ENCODE results near the gene ARHGEF16. TPM values are rescaled to one million over a fixed set of nuclear protein-coding genes. Genes with fewer than 3 reads are reported as not detected.

ARHGEF16 gene
- total RNA-seq, 1 experiment from 2014 or later = 0.05 TPM

DNA sequence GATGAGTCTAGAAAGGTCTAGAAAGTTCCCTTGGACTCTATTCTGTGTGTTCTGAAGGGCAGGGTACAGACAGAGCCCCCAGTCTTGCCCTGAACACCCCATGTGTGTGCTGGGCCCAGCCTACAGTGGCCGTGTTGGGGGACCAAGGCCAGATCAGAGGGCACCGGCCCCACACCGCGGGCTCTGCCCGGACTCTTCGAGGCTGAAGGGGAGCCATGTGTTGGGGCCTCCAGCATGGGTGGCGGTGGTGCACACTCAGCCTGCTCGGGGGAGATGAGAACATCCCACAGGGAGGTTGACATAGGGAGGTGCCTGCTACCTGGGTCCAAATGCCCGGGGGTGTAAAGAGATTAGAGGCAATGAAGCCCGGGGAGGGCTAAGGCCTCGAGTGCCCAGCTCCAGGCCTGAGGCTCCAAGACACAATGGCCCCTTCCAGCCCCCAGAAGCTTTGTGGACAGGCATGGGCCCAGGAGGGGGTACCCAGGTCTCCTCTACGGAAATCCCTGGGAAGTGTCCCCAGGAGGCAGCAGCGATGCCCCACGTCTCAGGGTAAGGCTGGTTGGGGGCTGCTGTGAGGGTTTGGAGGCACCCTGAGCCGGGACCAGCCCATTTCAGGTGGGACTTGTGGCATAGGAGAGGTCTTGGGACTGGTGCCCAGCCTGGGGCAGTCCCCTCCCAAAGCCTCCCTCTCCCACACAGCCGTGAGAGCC lies 12.1 kb downstream of the ARHGEF16 start:
- DNase-seq (ENCODE audit: low read depth) = no peak

DNA sequence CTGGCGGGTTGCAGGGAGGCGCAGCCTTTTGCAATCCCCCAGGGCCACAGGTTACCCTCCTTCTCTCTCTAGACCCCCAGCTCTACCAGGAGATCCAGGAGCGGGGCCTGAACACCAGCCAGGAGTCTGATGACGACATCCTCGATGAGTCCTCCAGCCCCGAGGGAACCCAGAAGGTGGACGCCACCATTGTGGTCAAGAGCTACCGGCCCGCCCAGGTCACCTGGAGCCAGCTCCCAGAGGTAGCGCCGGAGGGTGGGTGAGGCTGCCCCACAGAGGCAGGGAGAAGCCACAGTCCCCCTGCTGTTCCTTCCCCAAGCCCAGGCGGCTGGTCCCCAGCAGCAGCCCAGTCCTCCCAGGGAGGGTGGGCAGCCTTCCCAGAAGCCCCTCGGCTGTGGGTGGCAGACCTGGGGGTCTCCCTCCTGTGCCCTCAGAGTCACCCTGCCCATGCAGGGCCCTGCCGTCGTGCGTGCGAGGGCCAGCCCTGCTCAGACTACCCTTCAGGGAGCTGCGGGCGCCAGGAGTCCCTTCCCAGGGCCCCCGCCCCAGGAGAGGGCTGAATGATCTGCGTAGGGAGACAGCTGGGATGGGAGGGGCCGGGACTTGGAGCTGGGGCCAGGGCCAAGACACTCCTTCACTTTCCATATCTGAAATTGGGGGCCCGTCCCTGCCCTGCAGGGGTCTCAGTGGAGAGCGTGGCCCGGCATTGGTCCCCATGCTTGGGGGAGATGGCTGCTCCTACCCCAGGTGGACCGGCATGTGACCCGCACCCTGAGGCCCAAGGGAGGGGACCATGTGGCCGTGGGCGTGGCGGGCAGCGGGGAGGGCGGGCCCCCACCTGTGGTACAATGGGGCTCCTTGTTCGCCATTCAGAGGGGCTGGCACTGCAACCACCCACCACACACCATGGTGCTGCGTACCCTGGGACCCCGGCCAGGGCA lies 12.9 kb downstream of the ARHGEF16 start:
- no peak for DNase-seq (ENCODE audit: low read depth)

DNA sequence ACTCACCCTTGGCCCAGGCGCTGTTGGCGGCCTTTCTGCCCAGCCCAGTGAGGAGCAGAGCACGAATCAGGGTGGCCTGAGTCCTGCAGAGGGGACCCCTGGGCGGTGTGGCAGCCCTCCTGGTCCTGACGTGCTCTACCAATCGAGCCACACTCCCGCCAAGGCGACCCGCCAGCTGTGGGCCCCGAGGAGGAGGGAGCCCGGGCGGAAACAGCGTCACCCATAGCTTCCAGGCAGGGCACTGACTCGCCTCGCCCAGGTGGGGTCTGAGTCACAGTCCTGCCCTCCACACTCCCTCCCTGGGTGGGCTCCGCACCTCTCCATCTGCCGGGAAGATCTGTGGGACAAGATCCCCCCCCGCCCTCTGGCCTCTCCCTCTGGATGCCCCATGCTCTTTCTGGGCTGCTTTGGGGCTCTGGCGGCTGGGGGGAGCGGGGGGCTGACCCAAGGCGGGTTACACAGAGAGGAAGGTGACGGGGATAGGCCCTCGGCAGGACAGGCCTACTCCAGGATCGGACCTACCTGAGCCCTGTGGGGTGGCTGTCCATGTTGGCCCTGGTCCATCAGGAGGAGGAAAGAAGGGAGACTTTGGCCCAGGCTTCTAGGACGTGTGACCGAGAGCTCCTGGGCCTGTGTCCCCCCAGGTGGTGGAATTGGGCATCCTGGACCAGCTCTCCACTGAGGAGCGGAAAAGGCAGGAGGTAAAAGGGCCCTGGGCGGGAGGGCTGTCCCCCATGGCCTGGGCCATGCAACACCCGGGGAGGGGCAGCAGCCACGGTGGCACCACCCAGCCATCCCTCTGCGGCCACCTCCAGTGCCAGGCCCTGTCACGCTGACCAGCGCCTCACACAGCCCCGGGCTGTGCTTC lies 14.0 kb downstream of the ARHGEF16 start:
- no peak for DNase-seq (ENCODE audit: low read depth)

DNA sequence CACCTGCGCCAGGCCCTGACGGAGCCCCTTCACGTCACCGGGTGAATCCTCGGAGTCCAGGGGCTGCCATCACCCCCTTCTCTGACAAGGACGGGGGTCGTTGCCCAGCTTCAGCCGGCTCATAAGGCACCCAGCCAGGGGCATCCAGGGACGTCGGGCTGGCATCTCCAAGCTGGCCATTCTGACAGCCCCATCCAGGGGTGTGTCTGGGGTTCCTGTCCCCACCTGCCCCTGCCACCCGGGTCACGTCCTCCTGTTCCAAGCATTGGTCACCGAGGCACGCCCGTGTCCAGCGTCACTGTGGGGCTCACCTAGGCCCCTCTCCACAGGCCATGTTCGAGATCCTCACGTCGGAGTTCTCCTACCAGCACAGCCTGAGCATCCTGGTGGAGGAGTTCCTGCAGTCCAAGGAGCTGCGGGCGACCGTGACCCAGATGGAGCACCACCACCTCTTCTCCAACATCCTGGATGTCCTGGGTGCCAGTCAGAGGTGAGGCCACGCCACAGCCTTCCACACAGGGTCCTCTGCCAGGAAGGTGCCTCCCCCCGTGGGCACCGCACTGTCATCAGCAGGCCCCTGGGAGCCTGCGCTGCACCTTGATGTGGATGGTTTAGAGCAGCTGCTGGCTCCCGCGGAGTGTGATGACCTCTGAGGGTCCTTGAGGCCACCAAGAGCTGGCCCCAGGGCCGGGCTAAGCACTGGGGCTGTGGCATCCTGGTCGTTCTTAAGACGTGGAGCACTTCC lies 14.8 kb downstream of the ARHGEF16 start:
- DNase-seq (ENCODE audit: low read depth) = no peak

DNA sequence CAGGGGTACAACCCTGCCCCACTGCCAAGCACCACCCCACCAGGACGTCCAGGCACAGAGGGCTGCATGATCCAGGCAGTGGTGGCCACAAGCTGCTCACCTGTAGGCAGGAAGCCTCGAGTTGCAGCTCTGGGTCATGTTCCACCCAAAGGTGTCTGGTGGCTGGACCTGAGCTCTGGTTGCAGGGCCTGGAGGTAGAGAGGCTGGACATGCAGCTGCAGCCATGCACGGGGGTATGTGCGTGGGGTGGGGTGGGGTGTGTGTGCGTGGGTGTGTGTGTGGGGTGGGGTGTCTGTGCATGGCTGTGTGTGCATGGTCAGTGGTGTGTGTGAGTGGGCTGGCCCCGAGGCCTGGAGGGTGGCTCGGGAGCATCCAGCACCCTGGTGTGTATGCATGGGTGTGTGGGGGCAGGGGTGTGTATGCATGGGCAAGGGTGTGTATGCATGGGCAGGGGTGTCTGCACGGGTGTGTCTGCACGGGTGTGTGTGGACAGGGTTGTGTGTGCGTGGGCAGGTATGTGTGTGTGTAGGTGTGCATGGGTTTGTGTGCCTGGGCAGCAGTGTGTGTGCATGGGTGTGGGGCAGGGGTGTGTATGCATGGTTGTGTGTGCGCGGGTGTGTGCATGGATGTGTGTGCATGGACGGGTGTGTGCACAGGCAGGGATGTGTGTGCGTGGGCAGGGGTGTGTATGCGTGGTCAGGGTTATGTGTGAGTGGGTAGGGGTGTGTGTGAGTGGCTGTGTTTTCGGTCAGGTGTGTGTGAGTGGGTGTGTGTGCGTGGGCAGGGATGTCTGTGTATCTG lies 15.6 kb downstream of the ARHGEF16 start:
- no peak for DNase-seq (ENCODE audit: low read depth)

DNA sequence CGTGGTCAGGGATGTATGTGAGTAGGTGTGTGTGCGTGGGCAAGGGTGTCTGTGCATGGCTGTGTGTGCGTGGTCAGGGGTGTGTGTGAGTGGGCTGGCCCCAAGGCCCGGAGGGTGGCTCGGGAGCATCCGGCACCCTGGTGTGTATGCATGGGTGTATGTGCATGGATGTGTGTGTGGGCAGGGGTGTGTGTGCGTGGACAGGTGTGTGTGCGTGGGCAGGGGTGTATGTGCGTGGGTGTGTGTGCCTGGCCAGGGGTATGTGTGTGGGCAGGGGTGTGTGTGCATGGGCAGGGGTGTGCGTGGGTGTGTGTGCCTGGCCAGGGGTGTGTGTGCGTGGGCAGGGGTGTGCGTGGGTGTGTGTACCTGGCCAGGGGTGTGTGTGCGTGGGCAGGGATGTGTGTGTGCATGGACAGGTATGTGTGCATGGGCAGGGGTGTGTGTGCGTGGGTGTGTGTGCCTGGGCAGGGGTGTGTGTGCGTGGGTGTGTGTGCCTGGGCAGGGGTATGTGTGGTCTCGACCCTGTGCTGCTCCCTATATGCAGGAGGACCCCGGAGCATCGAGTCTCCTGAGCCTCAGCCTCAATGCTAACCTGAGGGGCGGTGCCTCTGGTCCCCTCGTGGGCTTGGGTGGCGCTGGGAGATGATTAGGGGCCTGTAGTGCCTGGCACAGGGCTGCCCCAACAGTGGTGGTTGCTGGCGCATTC lies 16.3 kb downstream of the ARHGEF16 start:
- DNase-seq (ENCODE audit: low read depth) = no peak

DNA sequence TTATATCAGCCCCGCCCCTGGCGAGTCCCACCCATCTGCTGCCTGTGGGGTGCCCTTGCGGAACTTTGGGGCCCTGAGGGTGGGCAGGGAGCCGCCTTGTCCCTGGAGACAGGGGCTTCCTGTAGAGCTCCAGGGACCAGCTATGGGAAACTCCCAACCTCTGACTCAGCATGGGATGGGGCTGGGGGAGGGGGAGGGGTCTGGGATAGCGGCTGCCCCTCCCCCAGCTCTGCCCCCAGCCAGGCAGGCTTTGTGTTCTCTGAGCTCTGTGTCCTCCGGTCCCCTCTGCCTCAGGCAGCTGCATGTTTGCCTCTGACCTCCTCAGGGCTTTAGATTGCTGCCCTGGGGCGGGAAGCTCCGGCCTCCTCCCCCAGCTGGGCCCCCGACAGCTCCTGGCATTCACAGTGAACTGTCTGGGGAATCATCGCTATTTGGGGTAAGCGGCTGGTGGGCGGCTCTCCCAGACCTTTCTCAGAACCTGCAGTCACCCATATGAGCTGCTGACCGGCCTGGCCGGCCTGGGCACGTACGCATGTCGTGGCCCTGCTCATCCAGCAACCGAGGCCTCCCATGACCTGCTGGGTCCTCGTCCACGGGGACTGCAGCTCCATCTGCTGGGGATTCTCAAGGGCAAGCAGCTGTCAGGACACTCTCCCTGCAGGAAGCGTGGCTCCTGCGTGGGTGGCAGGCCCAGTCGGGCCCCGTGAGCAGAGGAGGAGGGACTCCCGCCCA lies 17.1 kb downstream of the ARHGEF16 start:
- DNase-seq (ENCODE audit: low read depth) = no peak

GRCh38 chr1:3472088-3472850 lies 17.8 kb downstream of the ARHGEF16 start:
- DNase-seq (ENCODE audit: low read depth) = no peak

GRCh38 chr1:3472906-3473305 lies 18.4 kb downstream of the ARHGEF16 start:
- no peak for DNase-seq (ENCODE audit: low read depth)

DNA sequence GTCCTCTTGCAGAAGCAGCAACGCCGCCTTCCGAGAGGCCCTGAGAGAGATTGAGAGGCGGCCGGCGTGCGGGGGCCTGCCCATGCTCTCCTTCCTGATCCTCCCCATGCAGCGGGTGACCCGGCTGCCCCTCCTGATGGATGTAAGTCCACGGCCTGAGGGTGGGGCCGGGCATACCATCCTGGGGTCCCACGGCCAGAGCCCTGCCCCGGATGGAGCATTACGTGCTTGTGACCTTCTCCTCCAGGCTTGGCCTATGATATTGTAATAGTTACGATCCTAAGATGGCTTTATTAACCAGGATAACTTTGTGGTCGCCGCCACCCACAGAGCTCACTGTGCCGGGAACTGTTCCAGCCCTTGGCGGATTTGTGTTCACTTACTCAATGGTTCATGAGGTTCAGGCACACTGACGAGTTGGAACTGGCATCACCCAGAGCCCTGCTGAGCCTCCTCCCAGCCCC lies 18.9 kb downstream of the ARHGEF16 start:
- DNase-seq (ENCODE audit: low read depth) = peak; percentile 45

- no peak for DNase-seq (ENCODE audit: low read depth)
Measured at GRCh38 chr1:3474016-3474415, 19.6 kb downstream of the ARHGEF16 start.

DNA sequence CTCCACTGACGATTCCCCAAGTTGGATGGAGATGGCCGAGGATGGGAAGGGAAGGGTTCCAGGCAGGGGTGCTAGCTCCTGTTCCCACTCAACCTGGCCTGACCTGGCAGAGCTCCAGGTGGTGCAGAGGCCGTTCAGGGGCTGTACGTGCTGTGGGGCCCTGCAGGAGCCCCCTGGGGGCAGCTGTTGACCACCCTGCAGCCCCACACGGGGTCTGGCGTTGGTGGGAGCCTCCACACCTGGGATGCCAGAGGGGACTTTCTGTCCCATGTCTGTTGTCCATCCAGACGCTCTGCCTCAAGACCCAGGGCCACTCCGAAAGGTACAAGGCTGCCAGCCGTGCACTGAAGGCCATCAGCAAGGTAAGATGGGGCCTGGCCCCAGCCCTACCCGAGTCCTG lies 20.0 kb downstream of the ARHGEF16 start:
- no peak for DNase-seq (ENCODE audit: low read depth)

DNA sequence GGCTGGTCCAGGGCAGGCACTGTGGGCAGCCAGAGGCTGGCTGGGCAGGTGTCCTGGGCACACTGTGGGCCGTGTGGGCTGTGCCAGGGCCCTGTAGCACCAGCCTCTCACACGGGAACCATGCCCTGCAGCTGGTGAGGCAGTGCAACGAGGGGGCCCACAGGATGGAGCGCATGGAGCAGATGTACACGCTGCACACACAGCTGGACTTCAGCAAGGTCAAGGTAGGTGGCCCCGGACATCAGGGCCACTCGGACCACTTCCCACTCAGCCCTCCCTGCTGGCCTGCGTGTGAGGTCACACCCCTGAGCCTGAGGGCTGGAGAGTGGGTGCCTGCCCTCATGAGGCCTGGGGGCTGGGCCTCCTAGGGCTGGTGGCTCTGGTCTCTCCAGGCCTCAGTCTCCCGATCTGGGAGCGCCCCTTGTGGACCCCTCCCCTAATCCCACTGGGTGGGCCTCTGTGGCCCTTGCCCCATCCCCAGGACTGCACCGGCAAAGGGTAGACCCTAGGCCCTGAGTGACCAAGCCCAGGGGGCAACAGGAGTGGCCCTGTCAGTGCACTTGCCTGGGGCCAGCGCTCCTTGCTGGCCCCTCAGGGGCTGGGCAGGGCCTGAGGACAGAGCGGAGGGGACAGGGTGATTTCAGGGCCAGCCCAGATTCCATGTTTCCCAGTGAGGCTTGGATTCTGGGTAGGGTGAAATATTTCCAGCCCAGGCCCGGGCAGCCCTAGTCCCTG lies 21.5 kb downstream of the ARHGEF16 start:
- DNase-seq (ENCODE audit: low read depth) = no peak

DNA sequence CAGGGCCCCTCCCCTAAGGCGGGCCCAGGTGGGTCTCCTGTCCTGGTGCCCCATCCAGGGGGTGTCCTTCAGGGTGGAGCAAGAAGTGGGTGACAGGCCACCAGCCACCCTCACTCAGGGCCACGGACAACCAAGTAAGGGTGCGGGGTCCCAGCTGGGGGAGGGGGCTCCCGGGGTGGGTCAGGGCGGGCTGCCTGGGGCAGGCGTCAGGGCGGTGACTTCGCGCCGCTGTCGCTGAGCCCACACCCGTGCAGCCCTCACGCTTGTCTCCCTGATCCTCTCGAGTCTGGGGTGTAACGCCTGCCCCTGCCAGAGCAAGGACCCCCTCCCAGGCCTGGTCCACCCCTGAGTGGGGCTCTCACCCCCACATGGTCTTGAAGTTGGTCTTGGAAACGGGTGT lies 22.2 kb downstream of the ARHGEF16 start:
- no peak for DNase-seq (ENCODE audit: low read depth)

- DNase-seq (ENCODE audit: low read depth) = no peak
Measured at GRCh38 chr1:3477241-3477995, 23.0 kb downstream of the ARHGEF16 start.

GRCh38 chr1:3478187-3478586 lies 23.7 kb downstream of the ARHGEF16 start:
- DNase-seq (ENCODE audit: low read depth) = no peak
